Retinal pigment epithelial cell (primary cell): ENCODE data around the gene LPCAT2.
A peak's percentile ranks its signal among the peaks of the same experiment; 100 is the strongest.

ENCODE experiments used
- DNase-seq: peaks from one replicate; pipeline ENCODE4 v3.0.0-alpha.2; 2010; ENCODE audit warnings: low read depth
- H3K4me3 ChIP-seq: 2 replicates; pipeline ENCODE4 v1.5.1; 2011; ENCODE audit warnings: mild to moderate bottlenecking, low read length, control low read depth, moderate library complexity
- TF ChIP-seq, protein P1 (sequence below): conservative IDR thresholded peaks from 2 replicates; pipeline ENCODE4 v1.5.1; 2011; ENCODE audit warnings: low read depth, low read length, control low read depth, inconsistent platforms

LPCAT2 gene

DNA sequence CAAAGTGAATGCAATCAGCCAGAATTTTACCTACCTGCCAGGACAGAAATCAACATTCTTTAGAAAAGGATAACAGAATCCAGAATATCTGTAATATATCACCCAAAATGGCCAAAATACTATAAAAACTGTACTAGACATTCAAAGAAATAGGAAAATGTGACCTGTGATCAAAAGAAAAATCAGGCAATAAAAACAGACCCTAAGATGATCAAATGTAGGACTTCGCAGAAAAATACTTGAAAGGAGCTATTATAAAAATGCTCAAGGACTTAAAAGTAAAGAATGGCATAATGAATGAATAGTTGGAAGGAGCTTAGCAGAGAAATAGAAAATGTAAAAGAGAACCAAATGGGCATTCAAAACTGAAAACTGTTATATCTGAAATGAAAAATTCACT, 4.1 kb downstream of the LPCAT2 start:
- H3K4me3 ChIP-seq: no peak overlapping the region
- TF ChIP-seq, protein P1, sequence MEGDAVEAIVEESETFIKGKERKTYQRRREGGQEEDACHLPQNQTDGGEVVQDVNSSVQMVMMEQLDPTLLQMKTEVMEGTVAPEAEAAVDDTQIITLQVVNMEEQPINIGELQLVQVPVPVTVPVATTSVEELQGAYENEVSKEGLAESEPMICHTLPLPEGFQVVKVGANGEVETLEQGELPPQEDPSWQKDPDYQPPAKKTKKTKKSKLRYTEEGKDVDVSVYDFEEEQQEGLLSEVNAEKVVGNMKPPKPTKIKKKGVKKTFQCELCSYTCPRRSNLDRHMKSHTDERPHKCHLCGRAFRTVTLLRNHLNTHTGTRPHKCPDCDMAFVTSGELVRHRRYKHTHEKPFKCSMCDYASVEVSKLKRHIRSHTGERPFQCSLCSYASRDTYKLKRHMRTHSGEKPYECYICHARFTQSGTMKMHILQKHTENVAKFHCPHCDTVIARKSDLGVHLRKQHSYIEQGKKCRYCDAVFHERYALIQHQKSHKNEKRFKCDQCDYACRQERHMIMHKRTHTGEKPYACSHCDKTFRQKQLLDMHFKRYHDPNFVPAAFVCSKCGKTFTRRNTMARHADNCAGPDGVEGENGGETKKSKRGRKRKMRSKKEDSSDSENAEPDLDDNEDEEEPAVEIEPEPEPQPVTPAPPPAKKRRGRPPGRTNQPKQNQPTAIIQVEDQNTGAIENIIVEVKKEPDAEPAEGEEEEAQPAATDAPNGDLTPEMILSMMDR: no peak
- no peak for DNase-seq

- TF ChIP-seq, protein P1: peak; percentile 31
- DNase-seq: no peak
- no peak overlapping the region for H3K4me3 ChIP-seq
Observed at GRCh38 chr16:55513616-55514015, 4.7 kb downstream of the LPCAT2 start.

- no peak for DNase-seq
- no peak overlapping the region for H3K4me3 ChIP-seq
- TF ChIP-seq, protein P1: no peak
Observed at GRCh38 chr16:55515111-55515510, 6.2 kb downstream of the LPCAT2 start.

DNA sequence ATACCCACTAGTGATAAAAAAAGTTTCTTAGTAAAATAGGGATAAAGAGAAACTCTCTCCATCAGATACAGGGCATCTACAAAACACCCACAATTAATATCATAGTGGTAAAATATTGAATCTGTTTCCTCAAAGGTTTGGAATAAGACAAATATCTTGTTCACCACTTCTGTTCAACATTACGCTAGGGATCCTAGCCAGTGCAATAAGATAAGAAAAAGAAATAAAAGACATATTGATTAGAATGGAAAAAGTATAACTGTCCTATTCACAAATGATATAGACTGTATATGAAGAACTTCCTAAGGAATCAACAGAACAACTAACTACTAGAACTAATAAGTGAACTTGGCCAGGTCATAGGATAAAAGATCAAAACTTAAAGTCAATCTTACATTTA, 12.9 kb downstream of the LPCAT2 start:
- TF ChIP-seq, protein P1: no peak
- DNase-seq: no peak
- no peak overlapping the region for H3K4me3 ChIP-seq

- H3K4me3 ChIP-seq: no peak overlapping the region
- no peak for DNase-seq
- TF ChIP-seq, protein P1: no peak
Observed at GRCh38 chr16:55526441-55526840, 17.6 kb downstream of the LPCAT2 start.

- TF ChIP-seq, protein P1: no peak
- H3K4me3 ChIP-seq: no peak overlapping the region
- no peak for DNase-seq
Observed at GRCh38 chr16:55527885-55528284, 19.0 kb downstream of the LPCAT2 start.

DNA sequence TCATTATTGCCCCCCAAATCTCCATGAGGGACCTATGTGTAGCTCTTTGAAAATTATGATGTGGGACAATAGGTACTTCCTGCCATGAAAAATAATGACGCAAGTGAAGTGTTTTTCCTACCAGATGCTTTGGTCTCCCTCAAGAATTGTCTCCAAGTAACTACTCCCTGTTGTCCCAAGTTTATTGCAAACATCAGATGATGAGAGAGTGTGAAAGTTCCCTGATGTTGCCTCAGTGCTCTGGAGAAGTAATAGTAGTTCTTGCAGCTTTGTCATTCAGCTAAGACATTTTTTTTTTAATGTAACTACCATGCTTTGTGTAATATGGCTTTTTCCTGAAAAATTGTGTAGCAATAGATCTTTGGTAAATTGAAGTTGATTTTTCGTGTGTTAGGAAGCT, 20.1 kb downstream of the LPCAT2 start:
- DNase-seq: no peak
- TF ChIP-seq, protein P1: no peak
- H3K4me3 ChIP-seq: no peak overlapping the region
